H9 (cell line): Measurements from ENCODE around the gene HLA-DQA1. TPM values are rescaled to one million over a fixed set of nuclear protein-coding genes. Genes with fewer than 3 reads are reported as not detected.

Source experiments
- DNase-seq: peaks from one replicate; pipeline ENCODE4 v3.0.0-alpha.2; 2017
- H2AFZ ChIP-seq: one replicate; pipeline ENCODE4 v1.6.1; 2013; ENCODE audit warnings: mild to moderate bottlenecking, low read length, control low read depth, moderate library complexity
- H2AK5ac ChIP-seq: 2 replicates; pipeline ENCODE4 v1.6.1; 2013; ENCODE audit warnings: low read length, control low read depth, mixed read lengths; ENCODE audit not compliant: insufficient read length
- H2BK120ac ChIP-seq: one replicate; pipeline ENCODE4 v1.6.1; 2013; ENCODE audit warnings: low read depth, mild to moderate bottlenecking, low read length, control low read depth, inconsistent platforms; ENCODE audit not compliant: poor library complexity, severe bottlenecking
- H2BK12ac ChIP-seq: 2 replicates; pipeline ENCODE4 v1.6.1; 2013; ENCODE audit warnings: low read length, control low read depth, mixed read lengths, low read depth; ENCODE audit not compliant: insufficient read length
- H2BK15ac ChIP-seq: 2 replicates; pipeline ENCODE4 v1.6.1; 2013; ENCODE audit warnings: low read depth, low read length, control low read depth
- H2BK20ac ChIP-seq: one replicate; pipeline ENCODE4 v1.6.1; 2013; ENCODE audit warnings: low read depth, mild to moderate bottlenecking, low read length, control low read depth, inconsistent platforms; ENCODE audit not compliant: poor library complexity, severe bottlenecking
- H2BK5ac ChIP-seq: 2 replicates; pipeline ENCODE4 v1.6.1; 2013; ENCODE audit warnings: low read length, control low read depth, mixed read lengths; ENCODE audit not compliant: insufficient read length
- H3K14ac ChIP-seq: 2 replicates; pipeline ENCODE4 v1.6.1; 2013; ENCODE audit warnings: low read length, control low read depth; ENCODE audit not compliant: insufficient read depth
- H3K18ac ChIP-seq: 2 replicates; pipeline ENCODE4 v1.6.1; 2013; ENCODE audit warnings: low read depth, mild to moderate bottlenecking, mixed read lengths, low read length, control low read depth; ENCODE audit not compliant: insufficient read length
- H3K23ac ChIP-seq: 2 replicates; pipeline ENCODE4 v1.6.1; 2013; ENCODE audit warnings: low read length, control low read depth, mixed read lengths, low read depth; ENCODE audit not compliant: insufficient read length
- H3K23me2 ChIP-seq: 2 replicates; pipeline ENCODE4 v1.6.1; 2013; ENCODE audit warnings: low read depth, mild to moderate bottlenecking, mixed read lengths, low read length, control low read depth; ENCODE audit not compliant: insufficient read length, poor library complexity, severe bottlenecking
- H3K27ac ChIP-seq: 2 replicates; pipeline ENCODE4 v1.5.1; 2013; ENCODE audit warnings: low read length, control low read depth, mixed read lengths, low read depth; ENCODE audit not compliant: insufficient read length
- H3K27me3 ChIP-seq: 2 replicates; pipeline ENCODE4 v1.6.1; 2013; ENCODE audit warnings: low read length, control low read depth, inconsistent platforms; ENCODE audit not compliant: insufficient read depth
- H3K4ac ChIP-seq: 2 replicates; pipeline ENCODE4 v1.6.1; 2013; ENCODE audit warnings: low read depth, mild to moderate bottlenecking, control low read depth, inconsistent platforms, low read length, moderate library complexity
- H3K4me1 ChIP-seq: 2 replicates; pipeline ENCODE4 v1.6.1; 2013; ENCODE audit warnings: low read length, control low read depth, inconsistent platforms; ENCODE audit not compliant: insufficient read depth
- H3K4me2 ChIP-seq: 2 replicates; pipeline ENCODE4 v1.6.1; 2013; ENCODE audit warnings: low read length, control low read depth, mixed read lengths; ENCODE audit not compliant: insufficient read length, insufficient read depth
- H3K56ac ChIP-seq: 2 replicates; pipeline ENCODE4 v1.6.1; 2013; ENCODE audit warnings: low read depth, mild to moderate bottlenecking, mixed read lengths, low read length, control low read depth; ENCODE audit not compliant: insufficient read length
- H3K79me1 ChIP-seq: 2 replicates; pipeline ENCODE4 v1.6.1; 2013; ENCODE audit warnings: low read depth, mild to moderate bottlenecking, moderate library complexity, low read length, control low read depth, inconsistent platforms; ENCODE audit not compliant: insufficient read depth, poor library complexity, severe bottlenecking
- H3K79me2 ChIP-seq: 2 replicates; pipeline ENCODE4 v1.6.1; 2013; ENCODE audit warnings: low read length, control low read depth, inconsistent platforms; ENCODE audit not compliant: insufficient read depth
- H3K9ac ChIP-seq: 2 replicates; pipeline ENCODE4 v1.6.1; 2013; ENCODE audit warnings: low read length, control low read depth, mixed read lengths; ENCODE audit not compliant: insufficient read length; ENCODE audit errors: extremely low read depth
- H3K9me3 ChIP-seq: one replicate; pipeline ENCODE4 v1.6.1; 2013; ENCODE audit warnings: low read depth, low read length, inconsistent platforms; ENCODE audit not compliant: control insufficient read depth
- H3T11ph ChIP-seq: one replicate; pipeline ENCODE4 v1.6.1; 2013; ENCODE audit warnings: mild to moderate bottlenecking, low read length, control low read depth, inconsistent platforms
- H4K20me1 ChIP-seq: one replicate; pipeline ENCODE4 v1.6.1; 2013; ENCODE audit not compliant: control insufficient read depth, insufficient read length, insufficient read depth
- H4K5ac ChIP-seq: 2 replicates; pipeline ENCODE4 v1.6.1; 2013; ENCODE audit warnings: low read depth, mild to moderate bottlenecking, mixed read lengths, low read length, control low read depth; ENCODE audit not compliant: insufficient read length
- H4K8ac ChIP-seq: replicated peaks from 2 replicates; pipeline ENCODE4 v1.6.1; 2013; ENCODE audit warnings: low read length, control low read depth, mixed read lengths, low read depth; ENCODE audit not compliant: insufficient read length
- H4K91ac ChIP-seq: 2 replicates; pipeline ENCODE4 v1.6.1; 2013; ENCODE audit warnings: low read depth, mild to moderate bottlenecking, moderate library complexity, mixed read lengths, low read length, control low read depth; ENCODE audit not compliant: insufficient read length
- H3K27ac Mint-ChIP-seq, 3 experiments: 2 replicates in 2 of 3; 3 replicates in 1 of 3; pipeline ENCODE4 v1.8.0; 2020 to 2021; ENCODE audit warnings: mixed read lengths in 3 of 3, mild to moderate bottlenecking in 1 of 3, moderate library complexity in 1 of 3
- H3K27me3 Mint-ChIP-seq: 2 replicates; pipeline ENCODE4 v1.8.0; 2021; ENCODE audit warnings: low read depth, mild to moderate bottlenecking, moderate library complexity, mixed read lengths
- H3K36me3 Mint-ChIP-seq, 3 experiments: 2 replicates in 2 of 3; 3 replicates in 1 of 3; pipeline ENCODE4 v1.8.0; 2020 to 2021; ENCODE audit warnings: low read depth in 3 of 3, mixed read lengths in 3 of 3; ENCODE audit not compliant: insufficient read depth in 1 of 3
- H3K4me1 Mint-ChIP-seq, 2 experiments: 2 replicates each; pipeline ENCODE4 v1.8.0; 2020; ENCODE audit warnings: mixed read lengths in 2 of 2
- H3K4me3 Mint-ChIP-seq, 2 experiments: 2 replicates in 1 of 2; 3 replicates in 1 of 2; pipeline ENCODE4 v1.8.0; 2020 to 2021; ENCODE audit warnings: mild to moderate bottlenecking in 2 of 2, mixed read lengths in 2 of 2, moderate library complexity in 1 of 2
- H3K9me3 Mint-ChIP-seq, 2 experiments: 2 replicates in 1 of 2; 3 replicates in 1 of 2; pipeline ENCODE4 v1.8.0; 2020; ENCODE audit warnings: mild to moderate bottlenecking in 2 of 2, mixed read lengths in 2 of 2, moderate library complexity in 1 of 2
- CTCF ChIP-seq: fragments of 200-600 bp; sonication (generic); conservative IDR thresholded peaks from 3 replicates; pipeline ENCODE4 v1.8.0; 2021; ENCODE audit warnings: antibody characterized with exemption, mild to moderate bottlenecking
- WGBS: extraction: QIAGEN DNeasy Blood & Tissue Kit; methylation state at CpG from one replicate; pipeline ENCODE4 v1.1.7; 2013; ENCODE audit warnings: missing lambda C conversion rate, low lambda C conversion rate, mixed read lengths; ENCODE audit not compliant: insufficient read length; ENCODE audit errors: extremely low coverage; 5-methylcytosine and 5-hydroxymethylcytosine counted together
- total RNA-seq: library from RNA; stranded (reverse); gene quantifications from 2 replicates; pipeline ENCODE4 v1.2.1, GENCODE V29; 2021

Gene HLA-DQA1
- total RNA-seq, 1 experiment from 2014 or later, result 1.7 TPM

DNA sequence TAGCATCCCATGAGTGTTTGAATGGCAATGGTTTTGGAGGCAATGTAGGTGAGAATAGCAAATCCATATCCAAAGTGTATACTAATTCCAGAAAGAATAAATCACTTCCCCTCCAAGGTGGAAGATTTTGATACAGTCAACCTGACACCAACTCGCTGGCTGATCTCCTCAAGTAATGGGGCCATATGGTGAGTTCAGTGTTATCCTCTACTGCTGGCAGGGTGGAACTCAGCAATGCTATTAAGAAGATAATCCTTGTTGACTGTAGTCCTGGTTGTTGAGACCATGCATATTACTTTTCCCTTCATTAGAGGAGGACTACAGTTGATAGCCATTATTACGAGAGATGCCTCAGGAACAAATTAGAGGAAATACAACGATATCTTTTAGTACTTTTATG is 47.0 kb downstream of the HLA-DQA1 start:
- Histone ChIP-seq H3K27me3 (no peaks in the 10 kb centered on the region), H3K79me2 (no peaks in the 10 kb centered on the region), H3K9me3 (no peaks in the 10 kb centered on the region), H3K14ac (no peak overlapping the region), H3K56ac (no peak overlapping the region), H3K23ac (no peak overlapping the region), H2BK15ac (no peak overlapping the region), H3K4ac (no peak overlapping the region), H2AK5ac (no peak overlapping the region), H3K18ac (no peak overlapping the region), H2BK5ac (no peak overlapping the region), H2BK12ac (no peak overlapping the region), H4K20me1 (no peaks in the 10 kb centered on the region), H3K23me2 (no peaks in the 10 kb centered on the region), H3T11ph (no peak overlapping the region), H3K27ac (no peak overlapping the region), H3K79me1 (no peaks in the 10 kb centered on the region), H4K8ac (no peak overlapping the region), H4K5ac (no peak overlapping the region), H2BK20ac (no peak overlapping the region), H2AFZ (no peak overlapping the region), H3K4me2 (no peak overlapping the region), H4K91ac (no peak overlapping the region), H2BK120ac (no peak overlapping the region), H3K9ac (no peak overlapping the region), H3K4me1 (no peaks in the 10 kb centered on the region)
- H3K27ac Mint-ChIP-seq, result no peak overlapping the region
- H3K9me3 Mint-ChIP-seq, result no peaks in the 10 kb centered on the region
- no peaks in the 10 kb centered on the region for H3K36me3 Mint-ChIP-seq
- WGBS, result no CpG with 5 or more reads among the region's 3 CpGs
- H3K27me3 Mint-ChIP-seq, result no peaks in the 10 kb centered on the region; the same call in 1 of the 2 replicates
- TF ChIP-seq CTCF, result no peak
- no peak overlapping the region for H3K4me3 Mint-ChIP-seq
- DNase-seq, result no peak
- H3K4me1 Mint-ChIP-seq, result no peaks in the 10 kb centered on the region
